ENCODE measurements around the gene DNAI4.
A peak's percentile ranks its signal among the peaks of the same experiment; 100 is the strongest.

Gene DNAI4

GRCh38 chr1:66943361-66943969 is 18.8 kb upstream of the DNAI4 start:
- no peak for FAIRE-seq
- no peak for DNase-seq (ENCODE audit: insufficient read length)
- no peak for TF ChIP-seq POLR2AphosphoS5 (IDR thresholded peaks at IDR 0.05; ENCODE audit: low read depth, low read length)
- no peak for TF ChIP-seq TAF1 (IDR thresholded peaks at IDR 0.05; ENCODE audit: borderline replicate concordance, low read depth, low read length)
- TF ChIP-seq POLR2A (IDR thresholded peaks at IDR 0.05; ENCODE audit: low read depth, low read length), result no peak

GRCh38 chr1:66940981-66941380 is 16.3 kb upstream of the DNAI4 start:
- DNase-seq (ENCODE audit: insufficient read length) (no peak), FAIRE-seq (no peak)
- TF ChIP-seq POLR2AphosphoS5 (IDR thresholded peaks at IDR 0.05; ENCODE audit: low read depth, low read length) (no peak), TAF1 (IDR thresholded peaks at IDR 0.05; ENCODE audit: borderline replicate concordance, low read depth, low read length) (no peak), POLR2A (IDR thresholded peaks at IDR 0.05; ENCODE audit: low read depth, low read length) (no peak)

GRCh38 chr1:66938613-66939012 is 14.0 kb upstream of the DNAI4 start:
- TF ChIP-seq TAF1 (IDR thresholded peaks at IDR 0.05; ENCODE audit: borderline replicate concordance, low read depth, low read length) (no peak), POLR2A (IDR thresholded peaks at IDR 0.05; ENCODE audit: low read depth, low read length) (no peak), POLR2AphosphoS5 (IDR thresholded peaks at IDR 0.05; ENCODE audit: low read depth, low read length) (no peak)
- no peak for DNase-seq (ENCODE audit: insufficient read length)
- peak; percentile 80 for FAIRE-seq

DNA sequence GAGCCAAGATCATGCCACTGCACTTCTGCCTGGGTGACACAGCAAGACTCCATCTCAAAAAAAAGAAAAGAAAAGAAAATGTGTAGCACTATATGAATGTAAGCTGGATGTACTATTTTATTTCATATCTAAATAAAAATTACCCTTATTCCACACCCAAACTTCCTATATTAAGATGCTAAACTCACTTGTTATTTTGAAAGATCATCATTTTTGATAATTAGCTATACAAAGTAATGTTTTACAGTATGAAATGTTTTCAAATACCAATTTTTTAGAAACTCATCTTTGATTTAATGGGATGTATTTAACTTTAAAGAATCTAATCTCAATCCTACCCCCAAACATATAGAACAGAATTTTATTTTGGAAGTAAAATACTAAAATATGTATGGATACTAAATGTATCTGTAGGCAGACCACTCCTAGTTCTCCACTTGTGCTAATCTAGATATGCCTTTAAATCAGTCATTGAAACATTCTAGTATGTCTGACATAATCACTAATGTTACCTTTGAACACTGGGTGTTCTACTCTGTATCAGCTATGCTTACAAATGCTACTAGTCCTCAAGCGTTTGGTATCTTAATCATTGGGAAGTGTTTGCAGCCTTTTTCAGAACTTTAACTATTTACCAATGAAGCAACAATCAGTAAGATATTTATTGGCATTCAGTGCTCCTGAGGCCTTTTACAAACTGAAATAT is 13.0 kb upstream of the DNAI4 start:
- FAIRE-seq (no peak), DNase-seq (ENCODE audit: insufficient read length) (no peak)
- TF ChIP-seq TAF1 (IDR thresholded peaks at IDR 0.05; ENCODE audit: borderline replicate concordance, low read depth, low read length) (no peak), POLR2AphosphoS5 (IDR thresholded peaks at IDR 0.05; ENCODE audit: low read depth, low read length) (no peak), POLR2A (IDR thresholded peaks at IDR 0.05; ENCODE audit: low read depth, low read length) (no peak)

GRCh38 chr1:66933887-66934700 is 9.4 kb upstream of the DNAI4 start:
- TF ChIP-seq POLR2A (IDR thresholded peaks at IDR 0.05; ENCODE audit: low read depth, low read length) (no peak), POLR2AphosphoS5 (IDR thresholded peaks at IDR 0.05; ENCODE audit: low read depth, low read length) (no peak), TAF1 (IDR thresholded peaks at IDR 0.05; ENCODE audit: borderline replicate concordance, low read depth, low read length) (no peak)
- no peak for DNase-seq (ENCODE audit: insufficient read length)
- no peak for FAIRE-seq

DNA sequence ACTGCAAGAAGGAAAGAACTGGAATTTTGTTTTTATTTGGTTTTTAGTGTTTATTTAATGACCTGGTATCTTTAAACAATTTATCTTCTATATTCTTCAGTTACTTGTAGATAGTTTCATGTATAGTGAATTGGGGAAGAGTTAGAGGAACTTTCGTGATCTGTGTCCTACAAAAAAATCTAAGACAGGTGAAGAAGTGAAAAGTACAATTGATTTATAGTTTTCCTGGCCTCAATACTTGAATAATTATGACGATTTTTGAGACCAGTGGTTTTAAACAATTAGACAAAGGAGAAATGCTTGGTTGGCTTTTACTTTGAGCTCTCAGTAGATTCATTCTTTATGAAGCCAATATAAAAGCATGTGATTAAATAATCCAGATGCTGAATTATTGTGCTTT is 7.6 kb upstream of the DNAI4 start:
- TF ChIP-seq TAF1 (IDR thresholded peaks at IDR 0.05; ENCODE audit: borderline replicate concordance, low read depth, low read length) (no peak), POLR2A (IDR thresholded peaks at IDR 0.05; ENCODE audit: low read depth, low read length) (no peak), POLR2AphosphoS5 (IDR thresholded peaks at IDR 0.05; ENCODE audit: low read depth, low read length) (no peak)
- DNase-seq (ENCODE audit: insufficient read length) (no peak), FAIRE-seq (no peak)

GRCh38 chr1:66931590-66931989 is 6.9 kb upstream of the DNAI4 start:
- TF ChIP-seq POLR2AphosphoS5 (IDR thresholded peaks at IDR 0.05; ENCODE audit: low read depth, low read length), result no peak
- no peak for TF ChIP-seq TAF1 (IDR thresholded peaks at IDR 0.05; ENCODE audit: borderline replicate concordance, low read depth, low read length)
- no peak for TF ChIP-seq POLR2A (IDR thresholded peaks at IDR 0.05; ENCODE audit: low read depth, low read length)
- FAIRE-seq (peak; percentile 46), DNase-seq (ENCODE audit: insufficient read length) (no peak)

- TF ChIP-seq POLR2AphosphoS5 (IDR thresholded peaks at IDR 0.05; ENCODE audit: low read depth, low read length) (no peak), POLR2A (IDR thresholded peaks at IDR 0.05; ENCODE audit: low read depth, low read length) (no peak), TAF1 (IDR thresholded peaks at IDR 0.05; ENCODE audit: borderline replicate concordance, low read depth, low read length) (no peak)
Observed at GRCh38 chr1:66930823-66931174, 6.1 kb upstream of the DNAI4 start.

DNA sequence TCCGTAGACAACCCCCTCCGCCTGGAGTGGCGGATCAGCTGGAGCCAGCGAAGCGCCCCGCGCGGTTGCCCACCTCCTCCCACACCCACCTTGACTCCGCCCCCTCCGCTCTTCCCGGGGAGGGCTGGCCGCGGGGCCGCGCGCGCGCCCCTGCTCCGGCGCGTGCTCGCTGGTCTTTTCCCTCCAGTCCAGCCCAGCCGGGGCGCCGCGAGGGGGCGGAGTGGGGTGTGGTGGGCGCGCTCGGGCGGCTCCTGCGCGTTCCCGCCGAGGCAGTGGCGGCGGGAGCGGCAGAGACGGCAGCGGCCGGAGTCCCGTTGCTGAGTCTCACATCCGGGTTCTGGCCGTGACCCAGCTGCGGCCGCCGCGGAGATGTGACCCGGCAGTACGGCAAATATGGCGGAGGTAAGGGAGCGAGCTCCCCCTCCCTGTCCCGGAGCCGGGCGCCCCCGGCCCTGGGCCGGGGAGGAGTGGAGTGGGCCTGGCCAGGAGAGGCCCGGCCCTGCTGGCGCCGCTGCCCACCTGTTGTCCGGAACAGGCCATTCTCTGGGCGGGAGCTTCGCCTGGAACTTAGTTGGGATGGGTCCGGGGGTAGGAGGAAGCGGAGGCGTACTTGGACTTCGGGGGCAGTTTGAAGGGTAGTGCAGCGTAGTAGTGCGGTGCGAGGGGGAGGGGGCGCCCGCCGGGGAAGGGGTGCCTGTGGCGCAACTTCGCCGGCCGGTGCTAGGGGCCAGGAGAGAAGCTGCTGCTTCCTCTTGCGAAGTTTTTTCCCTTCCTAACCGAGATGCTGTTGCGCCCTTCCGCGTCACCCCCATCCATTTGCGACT is 5.6 kb upstream of the DNAI4 start:
- DNase-seq (ENCODE audit: insufficient read length), result peak; percentile 59
- peak; percentile 84 for FAIRE-seq
- TF ChIP-seq TAF1 (IDR thresholded peaks at IDR 0.05; ENCODE audit: borderline replicate concordance, low read depth, low read length), result no peak
- peak; percentile 76 for TF ChIP-seq POLR2A (IDR thresholded peaks at IDR 0.05; ENCODE audit: low read depth, low read length)
- peak; percentile 25 for TF ChIP-seq POLR2AphosphoS5 (IDR thresholded peaks at IDR 0.05; ENCODE audit: low read depth, low read length)

More at GRCh38 chr1:66930823-66931174, 6.1 kb upstream of the DNAI4 start:
- DNase-seq (ENCODE audit: insufficient read length), result no peak
- FAIRE-seq, result no peak

DNA sequence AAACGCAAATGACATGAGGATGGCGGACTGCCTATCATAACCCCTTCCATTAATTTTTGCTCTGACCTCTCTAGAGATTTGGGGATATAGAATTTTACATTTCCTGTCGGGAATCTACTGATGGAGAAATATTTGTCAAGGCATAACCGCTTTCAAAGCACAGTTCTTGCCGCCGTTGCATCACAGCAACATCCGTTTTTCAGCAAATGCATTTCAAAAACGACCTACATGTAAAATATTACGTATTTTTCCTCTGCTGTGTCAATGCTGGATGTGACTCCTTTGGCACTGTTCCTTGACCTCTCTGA is 5.0 kb upstream of the DNAI4 start:
- TF ChIP-seq TAF1 (IDR thresholded peaks at IDR 0.05; ENCODE audit: borderline replicate concordance, low read depth, low read length), result no peak
- no peak for TF ChIP-seq POLR2AphosphoS5 (IDR thresholded peaks at IDR 0.05; ENCODE audit: low read depth, low read length)
- TF ChIP-seq POLR2A (IDR thresholded peaks at IDR 0.05; ENCODE audit: low read depth, low read length), result no peak
- DNase-seq (ENCODE audit: insufficient read length), result no peak
- no peak for FAIRE-seq

DNA sequence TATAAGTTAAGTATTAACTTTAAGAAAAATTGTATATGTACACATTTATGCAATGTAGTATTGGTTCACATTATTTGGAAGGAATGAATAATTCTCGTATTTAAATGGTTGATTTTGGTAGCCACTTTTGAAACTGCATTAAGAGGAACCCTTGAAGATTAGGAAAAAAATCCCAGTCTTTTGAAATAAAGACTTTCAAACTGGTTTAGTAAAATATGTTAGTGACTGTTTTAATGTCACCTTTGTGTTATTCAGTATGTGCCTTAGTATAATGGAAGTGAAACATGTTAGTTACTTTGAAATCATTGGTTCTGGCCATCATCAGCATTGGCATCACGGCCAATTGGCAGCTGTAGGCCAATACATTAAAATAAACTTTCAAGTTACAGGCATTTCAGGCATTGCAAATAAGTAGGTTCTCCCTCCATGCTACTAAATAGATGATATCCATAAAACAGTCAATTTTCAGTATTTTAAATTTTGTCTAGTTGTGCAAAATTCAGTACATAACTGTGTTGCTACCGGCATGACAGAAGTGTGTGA is 4.6 kb upstream of the DNAI4 start:
- DNase-seq (ENCODE audit: insufficient read length) (no peak), FAIRE-seq (no peak)
- TF ChIP-seq TAF1 (IDR thresholded peaks at IDR 0.05; ENCODE audit: borderline replicate concordance, low read depth, low read length) (no peak), POLR2A (IDR thresholded peaks at IDR 0.05; ENCODE audit: low read depth, low read length) (no peak), POLR2AphosphoS5 (IDR thresholded peaks at IDR 0.05; ENCODE audit: low read depth, low read length) (no peak)

All from GM12892 (cell line).